Measurements from ENCODE around the gene NEBL. TPM values are rescaled to one million over a fixed set of nuclear protein-coding genes. Genes with fewer than 3 reads are reported as not detected.

The NEBL gene
- total RNA-seq, 1 experiment from 2014 or later, result 55.2 TPM

DNA sequence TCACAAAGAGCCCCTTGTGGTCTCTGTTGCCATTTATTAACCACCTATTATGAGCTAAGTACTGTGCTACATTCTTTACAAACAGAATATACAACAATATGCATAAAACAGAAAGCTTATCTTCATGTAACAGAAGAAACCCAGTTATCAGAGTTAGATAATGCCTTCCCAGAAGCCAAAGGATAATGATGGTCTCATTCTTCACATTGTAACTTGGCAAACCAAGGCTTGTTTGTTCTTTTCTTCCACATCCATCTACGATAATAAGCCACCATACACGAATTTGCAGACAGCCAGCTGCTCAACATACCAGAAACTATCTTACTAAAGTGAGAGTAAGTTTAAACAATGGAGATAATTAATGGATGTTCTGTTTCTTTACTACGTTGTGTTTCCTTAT is 127.6 kb downstream of the NEBL start:
- intact Hi-C loops (cut with micrococcal nuclease; ENCODE audit: unreplicated experiment), result loop anchor here (1.0 to 10.0 kb wide), 2 partner anchors 385 to 950 kb away; no protein-coding TSS in a partner anchor
- no peaks in the 10 kb centered on the region for H3K36me3 Mint-ChIP-seq (ENCODE audit: insufficient read depth, unreplicated experiment)

DNA sequence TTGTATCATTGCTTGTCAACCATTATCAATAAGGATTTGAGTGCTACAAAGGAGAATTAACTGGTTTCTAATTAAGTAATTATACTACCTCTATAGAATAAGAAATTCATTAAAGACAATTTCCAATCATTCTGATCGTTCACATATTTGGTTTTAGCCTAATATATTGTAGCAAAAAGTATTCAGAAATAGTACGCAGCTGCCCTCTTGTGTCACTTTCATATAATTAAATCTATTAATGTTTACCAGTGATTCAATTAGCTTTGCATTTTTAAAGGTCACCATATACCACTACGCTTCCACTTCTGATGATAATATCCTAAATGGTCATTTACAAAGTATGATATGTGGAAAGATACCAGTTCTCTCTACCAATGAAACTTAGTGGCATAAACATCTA is 128.3 kb downstream of the NEBL start:
- Histone ChIP-seq H3K4me1 (no peaks in the 10 kb centered on the region), H3K9me3 (no peaks in the 10 kb centered on the region), H3K27me3 (replicated peaks; ENCODE audit: control insufficient read depth, insufficient read depth, low read length) (no peaks in the 10 kb centered on the region), H3K36me3 (ENCODE audit: control insufficient read depth, insufficient read depth, low read length) (no peaks in the 10 kb centered on the region), H3K4me3 (ENCODE audit: low read depth, low read length) (no peak overlapping the region)
- Mint-ChIP-seq H3K27ac (ENCODE audit: unreplicated experiment) (no peak overlapping the region), H3K4me1 (ENCODE audit: low read depth, unreplicated experiment) (no peaks in the 10 kb centered on the region), H3K9me3 (ENCODE audit: unreplicated experiment) (no peaks in the 10 kb centered on the region), H3K27me3 (ENCODE audit: insufficient read depth, unreplicated experiment) (peaks cover 12% of the 10 kb centered on the region), H3K36me3 (ENCODE audit: insufficient read depth, unreplicated experiment) (no peaks in the 10 kb centered on the region), H3K4me3 (ENCODE audit: unreplicated experiment) (no peak overlapping the region)
- ChIA-PET CTCF (interaction anchor here (1.0 to 1.3 kb wide), 2 partner anchors 950 to 1356 kb away, joined by 3 read pairs; no protein-coding TSS in a partner anchor), POLR2A (no interaction called here)
- TF ChIP-seq, protein P1, sequence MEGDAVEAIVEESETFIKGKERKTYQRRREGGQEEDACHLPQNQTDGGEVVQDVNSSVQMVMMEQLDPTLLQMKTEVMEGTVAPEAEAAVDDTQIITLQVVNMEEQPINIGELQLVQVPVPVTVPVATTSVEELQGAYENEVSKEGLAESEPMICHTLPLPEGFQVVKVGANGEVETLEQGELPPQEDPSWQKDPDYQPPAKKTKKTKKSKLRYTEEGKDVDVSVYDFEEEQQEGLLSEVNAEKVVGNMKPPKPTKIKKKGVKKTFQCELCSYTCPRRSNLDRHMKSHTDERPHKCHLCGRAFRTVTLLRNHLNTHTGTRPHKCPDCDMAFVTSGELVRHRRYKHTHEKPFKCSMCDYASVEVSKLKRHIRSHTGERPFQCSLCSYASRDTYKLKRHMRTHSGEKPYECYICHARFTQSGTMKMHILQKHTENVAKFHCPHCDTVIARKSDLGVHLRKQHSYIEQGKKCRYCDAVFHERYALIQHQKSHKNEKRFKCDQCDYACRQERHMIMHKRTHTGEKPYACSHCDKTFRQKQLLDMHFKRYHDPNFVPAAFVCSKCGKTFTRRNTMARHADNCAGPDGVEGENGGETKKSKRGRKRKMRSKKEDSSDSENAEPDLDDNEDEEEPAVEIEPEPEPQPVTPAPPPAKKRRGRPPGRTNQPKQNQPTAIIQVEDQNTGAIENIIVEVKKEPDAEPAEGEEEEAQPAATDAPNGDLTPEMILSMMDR (IDR thresholded peaks at IDR 0.05; ENCODE audit: insufficient read depth in 1 of 2, low read depth in 1 of 2, low read length in 1 of 2, severe bottlenecking in 1 of 2, unreplicated experiment in 1 of 2), result peak; percentile 19 to 22
- DNase-seq, result no peak
- intact Hi-C loops (cut with micrococcal nuclease; ENCODE audit: unreplicated experiment), result loop anchor here (1.0 to 10.0 kb wide), 2 partner anchors 384 to 950 kb away; no protein-coding TSS in a partner anchor
- no TSS peak for BruUV-seq (replicated peaks)

More for the DNA sequence above, 127.6 kb downstream of the NEBL start:
- Histone ChIP-seq H3K4me3 (ENCODE audit: low read depth, low read length) (no peak overlapping the region), H3K4me1 (no peaks in the 10 kb centered on the region), H3K36me3 (ENCODE audit: control insufficient read depth, insufficient read depth, low read length) (no peaks in the 10 kb centered on the region), H3K27me3 (replicated peaks; ENCODE audit: control insufficient read depth, insufficient read depth, low read length) (no peaks in the 10 kb centered on the region), H3K9me3 (no peaks in the 10 kb centered on the region)
- Mint-ChIP-seq H3K4me1 (ENCODE audit: low read depth, unreplicated experiment) (no peaks in the 10 kb centered on the region), H3K9me3 (ENCODE audit: unreplicated experiment) (no peaks in the 10 kb centered on the region), H3K27me3 (ENCODE audit: insufficient read depth, unreplicated experiment) (peaks cover 13% of the 10 kb centered on the region), H3K27ac (ENCODE audit: unreplicated experiment) (no peak overlapping the region), H3K4me3 (ENCODE audit: unreplicated experiment) (no peak overlapping the region)
- TF ChIP-seq, protein P1 (IDR thresholded peaks at IDR 0.05; ENCODE audit: insufficient read depth in 1 of 2, low read depth in 1 of 2, low read length in 1 of 2, severe bottlenecking in 1 of 2, unreplicated experiment in 1 of 2), result no peak
- CTCF ChIA-PET, result interaction anchor here (1.3 kb wide), 1 partner anchor 1357 kb away, joined by 3 read pairs; no protein-coding TSS in a partner anchor
- BruUV-seq (replicated peaks), result no TSS peak
- DNase-seq, result no peak
- POLR2A ChIA-PET, result no interaction called here

DNA sequence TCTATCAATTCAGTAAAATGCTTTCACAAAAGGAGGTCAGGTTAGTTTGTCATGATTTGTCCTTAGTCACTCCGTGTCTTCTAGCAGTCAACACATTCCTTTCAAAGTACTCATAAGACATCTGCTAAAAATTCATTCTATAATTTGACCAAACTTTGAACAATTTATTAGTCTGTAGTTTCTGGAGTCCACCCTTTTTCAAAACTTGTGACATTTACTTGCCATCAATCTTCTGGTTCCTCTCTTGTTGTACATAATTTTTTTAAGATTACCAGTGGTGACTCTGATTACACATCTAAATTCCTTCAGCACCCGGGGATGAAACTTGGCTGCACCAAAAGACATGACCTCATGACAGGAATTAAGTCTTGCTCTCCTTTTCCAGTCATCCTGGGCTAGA is 130.1 kb downstream of the NEBL start:
- no TSS peak for BruUV-seq (replicated peaks)
- TF ChIP-seq, protein P1 (IDR thresholded peaks at IDR 0.05; ENCODE audit: insufficient read depth in 1 of 2, low read depth in 1 of 2, low read length in 1 of 2, severe bottlenecking in 1 of 2, unreplicated experiment in 1 of 2), result no peak
- ChIA-PET CTCF (no interaction called here), POLR2A (no interaction called here)
- no peaks in the 10 kb centered on the region for H3K36me3 Mint-ChIP-seq (ENCODE audit: insufficient read depth, unreplicated experiment)
- H3K36me3 ChIP-seq (ENCODE audit: control insufficient read depth, insufficient read depth, low read length), result no peaks in the 10 kb centered on the region
- intact Hi-C loops (cut with micrococcal nuclease; ENCODE audit: unreplicated experiment), result loop anchor here (10.0 kb wide), 1 partner anchor 382 kb away; no protein-coding TSS in a partner anchor
- H3K4me3 Mint-ChIP-seq (ENCODE audit: unreplicated experiment), result no peak overlapping the region
- no peak overlapping the region for H3K27ac Mint-ChIP-seq (ENCODE audit: unreplicated experiment)
- no peaks in the 10 kb centered on the region for H3K27me3 ChIP-seq (replicated peaks; ENCODE audit: control insufficient read depth, insufficient read depth, low read length)
- H3K9me3 ChIP-seq, result no peaks in the 10 kb centered on the region
- H3K4me1 Mint-ChIP-seq (ENCODE audit: low read depth, unreplicated experiment), result no peaks in the 10 kb centered on the region
- no peak overlapping the region for H3K4me3 ChIP-seq (ENCODE audit: low read depth, low read length)
- H3K9me3 Mint-ChIP-seq (ENCODE audit: unreplicated experiment), result no peaks in the 10 kb centered on the region
- peaks cover 9% of the 10 kb centered on the region for H3K27me3 Mint-ChIP-seq (ENCODE audit: insufficient read depth, unreplicated experiment)
- H3K4me1 ChIP-seq, result no peaks in the 10 kb centered on the region
- no peak for DNase-seq

Measured in Caco-2 (cell line).